ENCODE data around the gene CXCR3.
A peak's percentile ranks its signal among the peaks of the same experiment; 100 is the strongest.
"Not testable (repeated sequence)": the region's sequence is repeated elsewhere in the genome, so short reads cannot be mapped to it uniquely, and the experiment has no call there.

CXCR3 gene

GRCh38 chrX:71618303-71618721 is at the start of gene CXCR3:
Gene CXCR3, minus strand, starts transcription at chrX:71618511. Its CDS starts 62 bp downstream, at chrX:71618449.
- peak; percentile 48 to 66 (median 55) for DNase-seq (ENCODE audit: low read depth in 2 of 3, low spot score in 2 of 3)

- DNase-seq (ENCODE audit: low read depth in 2 of 3, low spot score in 2 of 3) = no peak
Observed at GRCh38 chrX:71667328-71668247, 49.3 kb upstream of the CXCR3 start, which contains the start of gene LOC101059915. Gene LOC101059915, plus strand, starts transcription at chrX:71667546.

- no peak for DNase-seq (ENCODE audit: low read depth in 2 of 3, low spot score in 2 of 3)
Observed at GRCh38 chrX:71666240-71667223, 48.2 kb upstream of the CXCR3 start.

GRCh38 chrX:71665747-71666146 is 47.4 kb upstream of the CXCR3 start:
- no peak for DNase-seq (ENCODE audit: low read depth in 2 of 3, low spot score in 2 of 3)

- no peak for DNase-seq (ENCODE audit: low read depth in 2 of 3, low spot score in 2 of 3)
Observed at GRCh38 chrX:71664889-71665491, 46.7 kb upstream of the CXCR3 start.

- not testable (repeated sequence) for DNase-seq (ENCODE audit: low read depth in 2 of 3, low spot score in 2 of 3)
Observed at GRCh38 chrX:71664202-71664601, 45.9 kb upstream of the CXCR3 start.

- DNase-seq (ENCODE audit: low read depth in 2 of 3, low spot score in 2 of 3) = peak in 1 of 3 experiments; percentile 44
Observed at GRCh38 chrX:71663238-71663637, 44.9 kb upstream of the CXCR3 start.

- DNase-seq (ENCODE audit: low read depth in 2 of 3, low spot score in 2 of 3) = not testable (repeated sequence)
Observed at GRCh38 chrX:71662654-71663053, 44.3 kb upstream of the CXCR3 start.

GRCh38 chrX:71661919-71662318 is 43.6 kb upstream of the CXCR3 start:
- no peak for DNase-seq (ENCODE audit: low read depth in 2 of 3, low spot score in 2 of 3)

- DNase-seq (ENCODE audit: low read depth in 2 of 3, low spot score in 2 of 3) = no peak
Observed at GRCh38 chrX:71660562-71661416, 42.5 kb upstream of the CXCR3 start.

- no peak for DNase-seq (ENCODE audit: low read depth in 2 of 3, low spot score in 2 of 3)
Observed at GRCh38 chrX:71659959-71660358, 41.6 kb upstream of the CXCR3 start.

GRCh38 chrX:71659342-71659741 is 41.0 kb upstream of the CXCR3 start:
- no peak for DNase-seq (ENCODE audit: low read depth in 2 of 3, low spot score in 2 of 3)

- DNase-seq (ENCODE audit: low read depth in 2 of 3, low spot score in 2 of 3) = no peak
Observed at GRCh38 chrX:71657267-71657666, 39.0 kb upstream of the CXCR3 start.

GRCh38 chrX:71653344-71653743 is 35.0 kb upstream of the CXCR3 start:
- DNase-seq (ENCODE audit: low read depth in 2 of 3, low spot score in 2 of 3) = no peak

GRCh38 chrX:71652405-71652804 is 34.1 kb upstream of the CXCR3 start:
- DNase-seq (ENCODE audit: low read depth in 2 of 3, low spot score in 2 of 3) = no peak

GRCh38 chrX:71650333-71650969 is 32.1 kb upstream of the CXCR3 start:
- no peak for DNase-seq (ENCODE audit: low read depth in 2 of 3, low spot score in 2 of 3)

GRCh38 chrX:71644406-71644805 is 26.1 kb upstream of the CXCR3 start:
- not testable (repeated sequence) for DNase-seq (ENCODE audit: low read depth in 2 of 3, low spot score in 2 of 3)

GRCh38 chrX:71640002-71640401 is 21.7 kb upstream of the CXCR3 start:
- no peak for DNase-seq (ENCODE audit: low read depth in 2 of 3, low spot score in 2 of 3)

- DNase-seq (ENCODE audit: low read depth in 2 of 3, low spot score in 2 of 3) = no peak
Observed at GRCh38 chrX:71638409-71638808, 20.1 kb upstream of the CXCR3 start.

- DNase-seq (ENCODE audit: low read depth in 2 of 3, low spot score in 2 of 3) = no peak
Observed at GRCh38 chrX:71637848-71638247, 19.5 kb upstream of the CXCR3 start.

All from activated CD8-positive, alpha-beta memory T cell treated with anti-CD3 and anti-CD28 coated beads for 48 hours (primary cell).